GM18867 (cell line): ENCODE data around the gene FDPS.
"Not testable (repeated sequence)": the region's sequence is repeated elsewhere in the genome, so short reads cannot be mapped to it uniquely, and the experiment has no call there.

ENCODE experiments used
- ATAC-seq: cut with Tn5 transposase; IDR thresholded peaks from one replicate; pipeline ENCODE4 v1.9.1; 2021; ENCODE audit warnings: mild to moderate bottlenecking, moderate library complexity; ENCODE audit not compliant: unreplicated experiment

The FDPS gene

DNA sequence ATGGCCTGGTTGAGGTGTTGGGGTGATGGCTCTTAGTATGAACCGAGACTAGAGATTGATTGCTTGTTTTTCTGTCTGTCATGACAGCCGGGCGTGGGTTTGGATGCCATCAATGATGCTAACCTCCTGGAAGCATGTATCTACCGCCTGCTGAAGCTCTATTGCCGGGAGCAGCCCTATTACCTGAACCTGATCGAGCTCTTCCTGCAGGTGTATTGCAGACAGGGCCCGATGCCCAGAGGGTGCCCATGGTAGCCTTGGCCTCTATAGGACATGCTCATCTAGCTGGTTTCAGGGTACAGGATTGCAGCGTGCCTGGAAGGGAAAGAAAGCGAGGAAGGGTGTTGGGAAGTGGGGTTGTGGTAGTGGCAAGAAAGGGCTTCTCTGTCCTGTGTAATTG is 9.4 kb downstream of the FDPS start:
- no peak for ATAC-seq

DNA sequence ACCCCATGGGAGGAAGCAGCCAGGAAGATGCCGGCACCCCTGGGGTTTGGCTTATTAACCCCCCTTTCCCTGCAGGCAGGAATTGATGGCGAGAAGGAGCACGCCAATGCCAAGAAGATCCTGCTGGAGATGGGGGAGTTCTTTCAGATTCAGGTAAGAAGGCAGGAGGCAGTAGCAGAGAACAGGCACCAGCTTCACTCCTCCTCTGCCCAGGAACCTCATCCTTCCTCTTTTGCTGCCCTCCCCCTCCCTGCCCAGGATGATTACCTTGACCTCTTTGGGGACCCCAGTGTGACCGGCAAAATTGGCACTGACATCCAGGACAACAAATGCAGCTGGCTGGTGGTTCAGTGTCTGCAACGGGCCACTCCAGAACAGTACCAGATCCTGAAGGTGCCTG is 10.9 kb downstream of the FDPS start:
- no peak for ATAC-seq

DNA sequence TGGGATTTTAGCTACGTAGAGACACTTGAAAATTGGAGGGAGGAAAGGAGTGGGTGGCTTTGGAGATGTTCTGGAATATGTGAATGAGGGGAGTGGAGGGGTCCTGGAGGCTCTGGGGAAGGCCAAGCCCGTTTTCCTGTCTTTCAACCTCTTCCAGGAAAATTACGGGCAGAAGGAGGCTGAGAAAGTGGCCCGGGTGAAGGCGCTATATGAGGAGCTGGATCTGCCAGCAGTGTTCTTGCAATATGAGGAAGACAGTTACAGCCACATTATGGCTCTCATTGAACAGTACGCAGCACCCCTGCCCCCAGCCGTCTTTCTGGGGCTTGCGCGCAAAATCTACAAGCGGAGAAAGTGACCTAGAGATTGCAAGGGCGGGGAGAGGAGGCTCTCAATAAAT is 11.6 kb downstream of the FDPS start:
- no peak for ATAC-seq

DNA sequence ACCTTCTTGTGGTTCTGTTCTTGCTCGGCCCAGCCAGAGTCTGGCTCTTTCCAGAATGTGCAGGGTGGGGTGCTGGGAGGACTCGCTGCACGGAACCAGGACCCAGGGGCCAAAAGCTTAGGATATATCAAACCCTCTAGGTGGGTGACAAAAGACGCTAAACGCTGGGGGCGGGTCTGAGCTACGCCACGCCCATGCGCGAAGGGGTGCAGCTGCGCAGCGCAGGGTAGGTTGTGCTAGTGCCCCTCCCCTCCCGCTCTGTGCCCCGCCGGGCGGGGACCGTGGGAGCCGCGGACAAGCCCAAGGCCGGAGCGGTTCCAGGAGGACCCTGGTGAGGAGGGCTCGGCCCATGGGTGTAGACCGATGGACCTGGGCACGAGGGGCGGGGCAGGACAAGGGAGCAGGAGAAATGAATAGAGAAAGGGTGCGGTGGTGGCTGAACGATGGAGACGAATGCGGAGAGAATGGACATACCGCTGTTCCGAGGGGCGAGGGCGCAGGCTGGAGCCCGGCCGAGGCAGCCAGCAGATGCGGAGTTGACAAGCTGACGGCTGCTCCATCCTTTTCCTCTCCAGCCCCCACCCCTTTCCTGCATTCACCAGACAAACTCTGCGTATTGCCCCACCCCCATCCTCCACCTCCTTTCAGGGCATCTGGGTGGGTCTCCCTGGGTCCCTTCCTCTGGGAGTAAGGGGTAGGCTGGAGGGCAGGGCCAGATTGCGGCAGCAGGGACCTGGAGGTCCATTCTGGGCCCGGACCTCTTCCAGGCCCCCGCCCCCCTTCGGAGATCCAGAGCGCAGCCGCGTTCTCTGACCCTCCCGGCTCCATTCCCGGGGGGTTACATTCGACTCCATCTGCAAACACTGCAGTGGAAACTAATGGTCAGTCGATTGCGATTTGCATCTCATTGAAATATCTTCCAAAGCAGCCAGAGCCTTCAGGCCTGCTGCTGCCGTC is 12.3 kb downstream of the FDPS start, which contains the start of gene RUSC1:
Gene RUSC1, plus strand, starts transcription at position 234 of the 957 bp plus-strand sequence. CDS start 880 bp downstream, outside the sequence.
- ATAC-seq: no peak

DNA sequence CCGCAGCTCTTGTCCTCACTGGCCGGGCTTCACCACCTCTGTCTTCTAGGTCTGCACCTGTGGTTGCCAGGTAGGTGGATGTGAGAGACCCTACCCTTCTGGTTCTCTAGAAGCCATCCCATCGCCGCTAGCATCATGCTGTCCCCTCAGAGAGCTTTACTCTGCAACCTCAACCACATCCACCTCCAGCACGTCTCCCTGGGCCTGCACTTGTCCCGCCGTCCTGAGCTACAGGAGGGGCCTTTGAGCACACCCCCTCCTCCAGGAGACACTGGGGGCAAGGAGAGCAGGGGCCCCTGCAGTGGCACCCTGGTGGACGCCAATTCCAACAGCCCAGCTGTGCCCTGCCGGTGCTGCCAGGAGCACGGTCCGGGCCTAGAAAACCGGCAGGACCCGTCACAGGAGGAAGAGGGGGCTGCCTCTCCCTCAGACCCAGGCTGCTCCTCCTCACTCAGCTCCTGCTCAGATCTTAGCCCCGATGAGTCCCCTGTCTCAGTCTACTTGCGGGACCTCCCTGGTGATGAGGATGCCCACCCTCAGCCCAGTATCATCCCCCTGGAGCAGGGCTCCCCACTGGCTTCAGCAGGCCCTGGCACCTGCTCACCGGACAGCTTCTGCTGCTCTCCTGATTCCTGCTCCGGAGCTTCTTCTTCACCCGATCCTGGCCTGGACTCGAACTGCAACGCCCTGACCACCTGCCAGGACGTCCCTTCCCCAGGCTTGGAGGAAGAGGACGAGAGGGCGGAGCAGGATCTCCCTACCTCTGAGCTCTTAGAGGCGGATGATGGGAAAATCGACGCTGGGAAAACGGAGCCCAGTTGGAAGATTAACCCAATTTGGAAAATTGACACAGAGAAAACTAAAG is 13.2 kb downstream of the FDPS start:
- no peak for ATAC-seq

DNA sequence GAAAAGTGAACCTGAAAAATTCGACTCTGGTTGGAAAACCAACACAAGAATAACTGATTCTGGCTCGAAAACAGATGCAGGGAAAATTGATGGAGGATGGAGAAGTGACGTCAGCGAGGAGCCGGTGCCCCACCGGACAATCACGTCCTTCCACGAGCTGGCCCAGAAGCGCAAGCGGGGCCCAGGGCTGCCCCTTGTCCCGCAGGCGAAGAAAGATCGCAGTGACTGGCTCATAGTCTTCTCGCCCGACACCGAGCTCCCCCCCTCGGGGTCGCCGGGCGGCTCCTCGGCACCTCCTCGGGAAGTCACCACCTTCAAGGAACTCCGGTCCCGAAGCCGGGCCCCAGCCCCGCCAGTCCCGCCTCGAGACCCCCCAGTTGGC is 13.9 kb downstream of the FDPS start:
- no peak for ATAC-seq

DNA sequence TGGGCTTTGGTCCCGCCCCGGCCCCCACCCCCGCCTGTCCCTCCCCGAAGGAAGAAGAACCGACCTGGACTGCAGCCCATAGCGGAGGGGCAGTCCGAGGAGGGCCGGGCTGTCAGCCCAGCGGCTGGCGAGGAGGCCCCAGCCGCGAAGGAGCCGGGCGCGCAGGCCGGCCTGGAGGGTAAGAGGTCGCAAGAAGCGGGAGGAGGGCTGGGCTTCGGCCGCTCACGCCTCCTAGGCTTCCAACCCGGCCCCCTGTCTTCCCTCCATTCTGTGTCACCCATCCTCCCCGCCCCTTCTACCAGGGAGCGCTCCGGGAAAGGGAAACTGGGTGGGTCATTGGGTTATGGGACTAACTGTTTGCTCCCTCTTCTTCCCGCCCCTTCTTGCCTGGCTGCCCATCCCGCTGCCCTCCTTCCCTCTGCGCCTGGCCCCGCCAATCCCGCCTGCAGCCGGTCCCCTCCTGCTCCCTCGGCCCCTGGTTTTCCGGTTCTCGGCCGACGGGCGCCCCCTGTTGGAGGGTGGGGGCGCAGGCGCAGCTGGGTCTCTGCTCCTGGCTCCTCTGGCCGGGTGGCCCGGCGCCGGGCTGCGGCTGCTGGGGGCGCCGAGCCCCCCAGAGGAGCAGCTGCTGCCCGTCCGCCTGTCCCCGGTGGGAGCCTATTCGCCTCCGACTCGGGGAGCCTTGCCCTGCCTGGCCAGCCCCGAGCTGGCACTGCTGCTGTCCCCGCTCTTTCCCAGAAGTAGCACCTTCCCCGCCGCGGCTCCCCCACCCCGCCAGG is 14.5 kb downstream of the FDPS start:
- ATAC-seq: peak; percentile 52

DNA sequence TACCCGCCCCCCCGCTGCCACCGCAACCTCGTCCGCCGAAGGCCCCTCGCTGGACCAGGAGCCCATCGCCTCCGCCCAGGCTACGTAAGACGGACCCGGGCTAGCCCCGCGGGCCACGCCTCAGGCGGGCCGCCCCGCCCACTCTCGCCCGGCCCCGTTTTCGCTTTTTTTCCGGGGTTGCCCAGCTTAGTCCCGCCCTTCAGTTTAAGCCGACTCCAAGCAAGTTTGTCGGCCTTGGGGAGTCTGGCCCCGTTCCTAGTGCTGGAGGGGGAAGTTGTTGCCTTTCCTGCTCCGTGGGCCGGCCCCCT is 15.0 kb downstream of the FDPS start:
- peak; percentile 42 for ATAC-seq

DNA sequence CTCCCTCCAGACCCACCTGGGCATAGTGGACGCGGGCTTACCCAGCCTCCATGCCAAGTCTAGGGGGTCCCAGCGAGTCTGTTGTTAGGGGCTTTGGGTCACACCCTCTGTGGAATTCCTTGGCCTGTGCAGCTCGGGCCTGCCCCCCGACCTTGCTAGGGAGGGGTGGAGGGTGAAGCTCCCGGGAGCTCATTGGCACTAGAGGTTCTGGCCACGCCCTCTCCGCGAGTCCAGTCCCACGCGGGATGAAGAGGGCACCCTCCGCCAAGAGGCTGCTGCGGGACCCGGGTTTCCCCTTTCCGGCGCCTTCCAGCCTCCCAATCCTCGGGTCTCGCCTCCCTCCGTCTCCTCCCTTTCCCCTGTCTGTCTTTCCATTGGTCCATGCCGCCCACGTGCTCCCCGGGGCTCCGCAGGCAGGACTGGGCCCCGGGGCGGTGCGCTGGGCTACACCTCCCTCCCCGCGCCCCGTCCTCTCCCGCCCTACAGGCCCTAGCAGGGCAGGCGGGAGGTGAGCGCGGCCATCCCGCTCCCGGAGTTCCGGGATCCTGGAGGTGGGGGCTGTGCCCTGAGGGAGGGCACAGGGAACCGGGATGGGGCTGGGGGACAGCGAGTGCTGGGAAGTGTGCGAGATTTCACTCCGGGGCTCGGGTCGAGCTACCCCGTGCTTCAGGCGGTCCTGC is 15.5 kb downstream of the FDPS start:
- ATAC-seq: peak; percentile 62

DNA sequence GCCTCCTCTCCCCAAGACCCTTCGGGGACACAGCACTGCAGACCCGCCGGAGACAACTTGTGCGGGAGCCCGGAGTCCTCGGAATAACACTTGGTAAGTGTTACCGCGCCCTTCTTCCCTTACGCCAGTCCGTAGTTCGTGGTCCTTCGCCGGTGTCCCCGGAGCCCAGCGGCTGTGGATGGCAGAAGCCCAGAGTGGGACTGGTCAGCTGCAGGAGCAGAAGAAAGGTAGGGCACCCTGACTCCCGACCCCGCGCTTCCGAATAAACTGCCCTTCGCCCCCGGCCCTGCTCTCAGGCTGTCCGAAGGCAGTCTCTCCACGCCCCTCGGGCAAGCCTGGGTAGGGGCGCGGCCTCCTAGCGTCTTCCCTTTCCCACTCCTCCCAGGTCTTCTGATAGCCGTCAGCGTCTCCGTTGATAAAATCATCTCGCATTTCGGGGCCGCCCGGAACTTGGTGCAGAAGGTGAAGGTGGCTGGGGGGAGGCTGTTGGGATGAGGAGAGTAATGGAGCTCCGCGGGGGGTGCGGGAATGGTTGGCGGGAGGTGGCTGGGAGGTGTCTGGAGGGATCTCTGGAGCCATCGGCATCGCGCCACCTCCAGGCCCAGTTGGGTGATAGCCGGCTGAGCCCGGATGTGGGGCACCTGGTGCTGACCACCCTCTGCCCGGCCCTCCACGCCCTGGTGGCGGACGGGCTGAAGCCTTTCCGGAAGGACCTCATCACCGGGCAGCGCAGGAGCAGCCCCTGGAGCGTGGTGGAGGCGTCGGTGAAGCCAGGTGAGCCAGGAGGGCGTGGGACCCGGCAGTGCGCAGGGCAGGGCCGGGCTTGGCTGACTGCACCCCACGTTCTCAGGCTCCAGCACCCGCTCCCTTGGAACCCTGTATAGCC is 16.3 kb downstream of the FDPS start:
- no peak for ATAC-seq

DNA sequence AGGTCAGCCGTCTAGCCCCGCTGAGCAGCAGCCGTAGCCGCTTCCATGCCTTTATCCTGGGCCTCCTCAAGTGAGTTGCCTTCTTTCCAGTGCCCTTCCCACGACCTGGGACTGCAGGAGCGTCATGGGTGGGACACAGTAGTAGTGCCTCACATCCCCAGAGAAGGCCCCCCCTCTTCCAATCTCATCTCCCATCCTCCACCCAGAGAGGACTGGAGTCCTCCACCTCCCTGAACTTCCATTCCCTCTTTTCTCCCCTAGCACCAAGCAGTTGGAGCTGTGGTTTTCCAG is 16.9 kb downstream of the FDPS start:
- no peak for ATAC-seq

DNA sequence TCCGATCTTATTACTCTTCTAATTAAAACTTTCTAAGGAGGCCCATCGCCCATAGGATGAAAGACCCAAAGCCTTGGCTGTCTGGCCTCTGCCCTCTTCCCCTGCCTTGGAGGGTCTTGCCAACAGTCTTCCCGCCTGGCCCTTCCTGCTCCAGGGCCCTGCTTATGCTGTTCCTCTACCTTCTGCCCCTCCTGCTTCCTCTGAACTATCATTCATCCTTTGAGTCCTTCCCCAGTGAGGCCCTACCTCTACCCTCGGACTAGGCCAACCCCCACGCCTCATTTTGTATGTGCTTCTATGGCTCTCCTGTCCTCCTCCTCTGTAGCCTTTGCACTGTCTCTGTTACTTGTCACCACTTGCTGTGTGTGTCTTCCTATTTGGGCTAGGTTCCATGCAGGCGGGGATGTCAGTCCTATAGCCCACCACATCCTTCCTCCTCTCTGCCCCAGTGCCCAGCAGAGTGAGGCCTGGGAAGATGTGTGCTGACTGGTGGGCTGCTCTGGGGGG is 17.4 kb downstream of the FDPS start:
- ATAC-seq: no peak

DNA sequence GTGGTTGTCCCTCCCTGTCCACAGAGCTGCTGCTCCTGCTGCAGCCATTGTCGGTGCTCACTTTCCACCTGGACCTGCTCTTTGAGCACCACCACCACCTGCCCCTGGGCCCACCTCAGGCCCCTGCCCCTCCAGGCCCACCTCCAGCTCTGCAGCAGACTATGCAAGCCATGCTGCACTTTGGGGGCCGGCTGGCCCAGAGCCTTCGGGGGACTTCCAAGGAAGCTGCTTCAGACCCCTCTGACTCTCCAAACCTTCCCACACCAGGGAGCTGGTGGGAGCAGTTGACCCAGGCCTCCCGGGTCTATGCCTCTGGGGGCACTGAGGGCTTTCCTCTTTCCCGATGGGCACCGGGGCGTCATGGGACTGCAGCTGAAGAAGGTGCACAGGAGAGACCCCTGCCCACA is 18.0 kb downstream of the FDPS start:
- no peak for ATAC-seq

DNA sequence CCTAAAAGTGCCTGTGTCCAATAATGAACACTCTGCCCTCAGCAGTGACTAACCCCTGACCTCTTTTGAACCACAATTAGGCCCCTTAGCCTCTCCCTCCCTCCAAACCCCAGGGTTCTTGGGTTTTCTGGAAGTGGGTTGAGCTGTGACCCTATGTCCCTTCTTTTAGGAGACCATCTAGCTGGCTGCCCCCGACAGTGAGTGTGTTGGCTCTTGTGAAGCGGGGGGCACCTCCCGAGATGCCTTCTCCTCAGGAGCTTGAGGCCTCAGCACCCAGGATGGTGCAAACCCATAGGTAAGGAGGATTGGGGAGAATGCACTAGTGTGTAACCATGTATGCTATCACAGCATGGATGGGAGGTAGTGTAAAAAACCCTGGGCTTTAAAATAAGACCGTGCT is 19.3 kb downstream of the FDPS start:
- no peak for ATAC-seq

DNA sequence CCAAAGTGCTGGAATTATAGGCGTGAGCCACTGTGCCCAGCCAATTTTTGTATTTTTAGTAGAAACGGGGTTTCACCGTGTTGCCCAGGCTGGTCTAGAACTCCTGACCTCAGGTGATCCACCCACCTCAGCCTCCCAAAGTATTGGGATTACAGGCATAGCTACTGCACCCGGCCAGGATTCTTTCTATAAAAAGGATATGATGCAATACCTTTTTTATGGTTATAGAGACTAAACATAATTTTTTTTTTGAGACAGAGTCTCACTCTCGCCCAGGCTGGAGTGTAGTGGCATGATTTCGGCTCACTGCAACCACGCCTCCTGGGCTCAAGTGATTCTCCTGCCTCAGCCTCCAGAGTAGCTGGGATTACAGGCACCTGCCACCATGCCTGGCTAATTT is 20.2 kb downstream of the FDPS start:
- not testable (repeated sequence) for ATAC-seq

DNA sequence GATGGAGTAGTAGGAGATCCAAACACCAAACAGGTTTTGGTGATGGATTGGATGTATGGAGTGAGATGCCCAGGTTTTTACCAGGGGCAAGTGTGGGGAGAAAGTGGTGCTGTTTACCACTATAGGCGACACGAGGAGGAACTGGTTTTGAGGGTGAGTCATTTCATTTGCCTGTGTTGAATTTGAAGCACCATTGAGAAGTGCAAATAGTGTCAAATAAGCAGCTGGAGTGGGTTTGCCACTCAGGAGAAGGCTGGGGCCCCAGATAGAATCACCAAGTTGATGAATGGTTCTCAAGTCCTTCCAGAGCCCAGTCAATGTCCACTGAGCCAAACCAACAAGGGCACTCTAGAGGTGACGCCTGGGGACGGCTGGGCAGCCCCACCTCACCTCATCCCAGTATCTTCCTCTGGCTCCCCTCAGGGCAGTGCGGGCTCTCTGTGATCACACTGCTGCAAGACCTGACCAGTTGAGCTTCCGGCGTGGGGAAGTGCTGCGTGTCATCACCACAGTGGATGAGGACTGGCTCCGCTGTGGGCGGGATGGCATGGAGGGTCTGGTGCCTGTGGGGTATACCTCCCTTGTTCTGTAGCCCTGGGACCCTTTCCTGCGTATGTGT is 21.4 kb downstream of the FDPS start:
- ATAC-seq: no peak

DNA sequence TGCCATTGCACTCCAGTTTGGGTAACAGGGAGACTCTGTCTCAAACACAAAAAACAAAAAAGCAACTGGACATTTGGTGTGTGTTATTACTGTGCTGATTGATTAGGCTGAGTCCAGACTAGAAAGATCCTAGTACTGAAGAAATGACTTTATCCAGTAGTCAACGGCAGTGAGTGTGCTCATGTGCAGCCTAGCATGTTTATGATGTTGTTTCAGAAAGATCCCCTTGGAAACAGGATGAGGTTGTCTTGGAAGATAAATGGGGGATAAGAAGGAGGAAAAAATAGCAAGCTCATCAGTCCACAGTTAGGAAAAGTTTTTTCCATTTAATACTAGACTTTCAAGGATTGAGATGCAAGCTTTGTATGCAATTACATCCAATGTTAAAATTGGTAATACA is 26.3 kb downstream of the FDPS start:
- ATAC-seq: no peak

DNA sequence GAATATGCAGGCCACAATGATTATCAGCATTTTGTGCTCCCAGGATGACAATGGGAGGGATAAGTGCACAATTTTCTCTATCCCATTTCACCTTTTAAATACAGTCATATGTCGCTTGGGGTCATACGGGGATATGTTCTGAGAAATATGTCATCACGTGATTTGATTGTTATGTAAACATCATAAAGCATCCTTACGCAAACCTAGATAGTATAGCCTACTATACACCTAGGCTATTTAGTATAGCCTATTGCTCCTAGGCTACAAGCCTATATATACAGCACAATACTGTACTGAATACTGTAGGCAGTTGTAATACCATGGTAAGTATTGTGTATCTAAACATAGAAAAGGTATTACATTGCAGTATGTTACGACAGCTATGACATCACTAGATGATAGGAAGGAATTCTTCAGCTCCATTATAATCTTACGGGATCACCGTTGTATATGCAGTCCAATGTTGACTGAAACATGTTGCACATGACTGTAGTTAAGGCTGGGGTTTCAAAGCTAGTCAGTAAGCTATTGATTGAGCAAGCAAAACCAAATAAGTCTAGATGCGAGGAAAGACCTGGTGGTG is 30.9 kb downstream of the FDPS start:
- ATAC-seq: no peak

DNA sequence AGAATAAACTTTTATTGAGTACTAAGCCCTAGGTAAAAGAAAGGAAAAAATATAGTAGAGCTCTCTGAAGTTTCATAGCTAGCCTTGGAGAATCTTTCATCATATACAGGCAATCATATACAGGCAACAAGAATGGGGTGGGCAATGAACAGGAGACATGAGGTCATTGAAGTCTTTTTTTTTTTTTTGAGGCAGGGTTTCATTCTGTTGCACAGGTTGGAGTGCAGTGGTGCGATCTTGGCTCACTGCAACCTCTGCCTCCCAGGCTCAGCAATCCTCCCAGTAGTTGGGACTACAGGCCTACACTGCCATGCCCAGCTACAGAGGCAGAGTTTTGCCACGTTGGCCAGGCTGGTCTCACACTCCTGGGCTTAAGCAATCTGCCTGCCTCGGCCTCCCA is 34.2 kb downstream of the FDPS start:
- no peak for ATAC-seq
